ENCODE data around the gene LANCL2.

LANCL2 gene

DNA sequence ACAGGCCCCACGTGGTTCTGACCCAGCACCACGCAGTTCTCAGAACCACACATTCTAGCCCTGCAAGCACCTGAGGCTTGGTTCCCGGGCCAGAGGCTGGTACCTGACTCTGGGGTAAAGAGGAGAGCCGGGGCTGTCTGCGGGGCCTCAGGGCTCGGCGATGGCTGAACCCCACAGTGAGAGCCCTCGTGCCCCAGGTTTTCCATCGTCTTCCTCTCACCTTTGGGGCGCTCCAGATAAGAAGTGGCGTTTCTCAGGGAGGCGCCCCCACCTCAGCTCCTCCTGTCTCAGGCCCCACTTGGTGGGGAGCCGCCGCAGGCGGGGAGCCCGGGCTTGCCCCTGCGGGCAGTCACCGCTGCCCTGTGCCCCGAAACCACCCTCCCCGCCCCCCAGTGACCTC lies 2.2 kb upstream of the LANCL2 start:
- Histone ChIP-seq H3K4me3 (ENCODE audit: extremely low read depth, insufficient read depth, low read length, poor library complexity, severe bottlenecking) (no peak overlapping the region), H3K4me1 (ENCODE audit: control insufficient read depth, insufficient read depth, low read length, poor library complexity, severe bottlenecking) (peaks cover 6% of the 10 kb centered on the region), H3K27ac (ENCODE audit: low read depth, low read length, severe bottlenecking) (no peak overlapping the region), H3K36me3 (ENCODE audit: control insufficient read depth, insufficient read depth, low read length) (peaks cover 3% of the 10 kb centered on the region), H3K9me3 (ENCODE audit: control insufficient read depth, low read length) (no peaks in the 10 kb centered on the region)
- 93 to 96% methylated on average over 12 of the region's 20 CpGs for WGBS, 2 experiments (ENCODE audit: insufficient coverage in 2 of 2)

GRCh38 chr7:55363386-55364170 lies 1.6 kb upstream of the LANCL2 start:
- Histone ChIP-seq H3K36me3 (ENCODE audit: control insufficient read depth, insufficient read depth, low read length) (peaks cover 6% of the 10 kb centered on the region), H3K4me3 (ENCODE audit: extremely low read depth, insufficient read depth, low read length, poor library complexity, severe bottlenecking) (no peak overlapping the region), H3K27ac (ENCODE audit: low read depth, low read length, severe bottlenecking) (no peak overlapping the region), H3K4me1 (ENCODE audit: control insufficient read depth, insufficient read depth, low read length, poor library complexity, severe bottlenecking) (peaks cover 6% of the 10 kb centered on the region), H3K9me3 (ENCODE audit: control insufficient read depth, low read length) (no peaks in the 10 kb centered on the region)
- WGBS, 2 experiments (ENCODE audit: insufficient coverage in 2 of 2) = 88 to 96% methylated on average over 21 of the region's 25 CpGs

DNA sequence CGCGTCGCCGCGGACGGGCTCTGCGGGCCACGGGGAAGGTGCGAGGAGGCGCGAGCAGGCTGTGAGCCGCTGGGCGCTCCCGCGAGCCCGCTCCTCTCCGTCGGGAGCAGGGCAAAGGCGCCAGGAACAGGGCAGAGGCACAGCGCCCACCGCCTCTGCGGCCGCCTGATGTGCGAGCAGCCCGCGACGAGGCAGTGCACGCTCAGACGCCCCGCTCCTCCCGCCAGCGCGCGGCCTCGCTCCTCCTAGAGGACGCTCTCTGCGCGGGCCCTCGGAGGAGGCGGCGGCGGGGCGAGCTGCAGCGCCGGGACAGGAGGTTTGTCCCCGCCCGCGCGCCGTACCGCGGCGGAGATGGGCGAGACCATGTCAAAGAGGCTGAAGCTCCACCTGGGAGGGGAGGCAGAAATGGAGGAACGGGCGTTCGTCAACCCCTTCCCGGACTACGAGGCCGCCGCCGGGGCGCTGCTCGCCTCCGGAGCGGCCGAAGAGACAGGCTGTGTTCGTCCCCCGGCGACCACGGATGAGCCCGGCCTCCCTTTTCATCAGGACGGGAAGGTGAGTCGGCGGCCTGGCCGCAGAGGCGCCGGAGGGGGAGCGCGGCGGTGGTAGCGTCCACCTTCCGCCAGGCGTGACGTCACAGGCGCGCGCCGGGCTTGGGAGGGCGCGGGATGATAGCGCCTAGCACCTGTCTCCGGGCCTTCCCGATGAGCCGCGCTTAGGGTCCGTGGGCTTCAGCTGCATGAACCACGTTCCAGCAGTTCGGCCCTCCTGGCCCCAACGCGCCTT lies 731 bp downstream of the LANCL2 start:
- H3K9me3 ChIP-seq (ENCODE audit: control insufficient read depth, low read length) = no peaks in the 10 kb centered on the region
- peaks cover 6% of the 10 kb centered on the region for H3K36me3 ChIP-seq (ENCODE audit: control insufficient read depth, insufficient read depth, low read length)
- H3K4me3 ChIP-seq (ENCODE audit: extremely low read depth, insufficient read depth, low read length, poor library complexity, severe bottlenecking) = peak overlapping the region; percentile 99
- WGBS, 2 experiments (ENCODE audit: insufficient coverage in 2 of 2) = 0% methylated on average over 77 to 89 of the region's 101 CpGs
- H3K27ac ChIP-seq (ENCODE audit: low read depth, low read length, severe bottlenecking) = peak overlapping the region; percentile 95
- peaks cover 6% of the 10 kb centered on the region for H3K4me1 ChIP-seq (ENCODE audit: control insufficient read depth, insufficient read depth, low read length, poor library complexity, severe bottlenecking)

DNA sequence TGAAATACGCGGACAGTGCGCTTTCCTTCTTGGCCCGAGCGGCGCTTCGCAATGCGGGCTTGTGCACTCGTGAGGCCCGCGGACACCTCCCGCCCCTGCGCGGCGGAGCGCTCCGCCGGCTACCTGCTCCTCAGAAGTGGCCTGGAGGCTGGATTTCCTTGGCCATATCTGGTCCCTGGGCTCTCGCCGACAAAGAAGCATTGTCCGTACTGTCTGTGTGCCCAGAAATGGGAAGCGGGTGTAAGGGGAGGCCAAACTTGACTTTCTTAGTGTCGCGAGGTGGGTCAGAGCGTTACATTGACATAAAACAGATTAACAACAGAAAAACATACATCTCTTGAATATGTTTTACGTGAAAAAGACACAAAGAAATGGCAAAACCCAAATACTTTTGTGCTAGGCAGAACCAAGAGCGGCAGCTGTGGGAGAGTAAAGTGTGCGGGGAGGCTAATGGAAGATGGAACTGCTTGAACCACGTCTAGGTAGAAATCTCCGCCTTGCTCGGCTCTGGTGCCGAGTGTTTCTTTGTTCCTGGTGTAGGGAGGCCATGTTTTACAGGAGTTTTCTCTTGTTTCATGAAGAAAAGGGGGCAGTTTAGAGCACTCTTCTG lies 1.4 kb downstream of the LANCL2 start:
- Histone ChIP-seq H3K9me3 (ENCODE audit: control insufficient read depth, low read length) (no peaks in the 10 kb centered on the region), H3K27ac (ENCODE audit: low read depth, low read length, severe bottlenecking) (peak overlapping the region; percentile 95), H3K4me3 (ENCODE audit: extremely low read depth, insufficient read depth, low read length, poor library complexity, severe bottlenecking) (peak overlapping the region; percentile 99), H3K36me3 (ENCODE audit: control insufficient read depth, insufficient read depth, low read length) (peaks cover 6% of the 10 kb centered on the region), H3K4me1 (ENCODE audit: control insufficient read depth, insufficient read depth, low read length, poor library complexity, severe bottlenecking) (peaks cover 6% of the 10 kb centered on the region)
- WGBS, 2 experiments (ENCODE audit: insufficient coverage in 2 of 2) = 1% methylated on average over 19 to 27 of the region's 32 CpGs

- peak overlapping the region; percentile 99 for H3K4me3 ChIP-seq (ENCODE audit: extremely low read depth, insufficient read depth, low read length, poor library complexity, severe bottlenecking)
- WGBS, 2 experiments (ENCODE audit: insufficient coverage in 2 of 2) = 95 to 96% methylated on average over 18 to 19 of the region's 19 CpGs
- H3K27ac ChIP-seq (ENCODE audit: low read depth, low read length, severe bottlenecking) = peak overlapping the region; percentile 95
- no peaks in the 10 kb centered on the region for H3K9me3 ChIP-seq (ENCODE audit: control insufficient read depth, low read length)
- H3K36me3 ChIP-seq (ENCODE audit: control insufficient read depth, insufficient read depth, low read length) = peaks cover 6% of the 10 kb centered on the region
- peaks cover 6% of the 10 kb centered on the region for H3K4me1 ChIP-seq (ENCODE audit: control insufficient read depth, insufficient read depth, low read length, poor library complexity, severe bottlenecking)
These were observed 2.2 kb downstream of the LANCL2 start for GRCh38 chr7:55367283-55367840.

GRCh38 chr7:55369427-55370400 lies 4.6 kb downstream of the LANCL2 start:
- Histone ChIP-seq H3K36me3 (ENCODE audit: control insufficient read depth, insufficient read depth, low read length) (peaks cover 6% of the 10 kb centered on the region), H3K4me1 (ENCODE audit: control insufficient read depth, insufficient read depth, low read length, poor library complexity, severe bottlenecking) (peaks cover 6% of the 10 kb centered on the region), H3K4me3 (ENCODE audit: extremely low read depth, insufficient read depth, low read length, poor library complexity, severe bottlenecking) (no peak overlapping the region), H3K27ac (ENCODE audit: low read depth, low read length, severe bottlenecking) (no peak overlapping the region), H3K9me3 (ENCODE audit: control insufficient read depth, low read length) (no peaks in the 10 kb centered on the region)
- 90 to 98% methylated on average over 5 to 6 of the region's 8 CpGs for WGBS, 2 experiments (ENCODE audit: insufficient coverage in 2 of 2)

DNA sequence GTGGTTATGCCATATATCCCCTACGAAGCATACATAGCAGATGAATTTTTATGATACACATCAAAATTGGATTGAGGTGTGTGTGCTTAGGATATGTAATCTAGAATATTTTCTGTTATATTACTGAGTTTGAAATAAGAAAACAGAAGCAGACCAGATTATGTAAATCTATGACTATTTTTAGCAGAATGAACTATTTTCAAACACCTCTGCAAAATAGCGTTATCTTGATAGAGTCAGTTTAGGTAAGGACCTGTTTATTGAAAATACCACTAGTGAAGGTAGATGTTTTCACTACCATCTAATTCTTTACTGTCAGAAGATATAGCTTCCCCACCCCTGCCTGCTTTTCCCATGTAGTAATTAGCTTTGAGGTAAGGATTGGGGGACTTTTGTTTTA lies 9.1 kb downstream of the LANCL2 start:
- Histone ChIP-seq H3K27ac (ENCODE audit: low read depth, low read length, severe bottlenecking) (no peak overlapping the region), H3K4me3 (ENCODE audit: extremely low read depth, insufficient read depth, low read length, poor library complexity, severe bottlenecking) (no peak overlapping the region), H3K4me1 (ENCODE audit: control insufficient read depth, insufficient read depth, low read length, poor library complexity, severe bottlenecking) (no peaks in the 10 kb centered on the region), H3K9me3 (ENCODE audit: control insufficient read depth, low read length) (no peaks in the 10 kb centered on the region), H3K36me3 (ENCODE audit: control insufficient read depth, insufficient read depth, low read length) (no peaks in the 10 kb centered on the region)
- WGBS, 2 experiments (ENCODE audit: insufficient coverage in 2 of 2) = no CpG with 5 or more reads among the region's 2 CpGs

DNA sequence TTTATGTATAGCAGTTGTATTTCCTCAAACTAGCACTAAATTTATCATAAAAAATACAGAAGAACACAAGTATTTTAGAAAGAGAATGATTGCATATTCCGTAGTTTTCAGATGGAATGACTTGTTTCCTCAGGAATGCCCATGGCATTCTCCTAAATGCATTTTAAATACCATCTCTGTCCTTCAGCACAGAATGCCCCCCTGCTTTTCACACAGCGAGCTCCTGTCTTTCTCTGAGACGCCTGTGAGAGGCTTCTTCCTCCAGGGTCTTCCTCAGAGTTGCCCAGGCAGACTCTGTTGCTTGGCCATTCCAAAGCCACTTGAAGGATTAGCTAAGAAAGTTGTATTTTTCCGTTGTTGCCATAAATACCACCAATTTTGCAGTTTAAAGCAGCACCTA lies 10.1 kb downstream of the LANCL2 start:
- H3K9me3 ChIP-seq (ENCODE audit: control insufficient read depth, low read length) = no peaks in the 10 kb centered on the region
- no peak overlapping the region for H3K27ac ChIP-seq (ENCODE audit: low read depth, low read length, severe bottlenecking)
- WGBS, 2 experiments (ENCODE audit: insufficient coverage in 2 of 2) = 67 to 80% methylated on average over 2 to 3 of the region's 4 CpGs
- no peaks in the 10 kb centered on the region for H3K36me3 ChIP-seq (ENCODE audit: control insufficient read depth, insufficient read depth, low read length)
- no peak overlapping the region for H3K4me3 ChIP-seq (ENCODE audit: extremely low read depth, insufficient read depth, low read length, poor library complexity, severe bottlenecking)
- no peaks in the 10 kb centered on the region for H3K4me1 ChIP-seq (ENCODE audit: control insufficient read depth, insufficient read depth, low read length, poor library complexity, severe bottlenecking)

DNA sequence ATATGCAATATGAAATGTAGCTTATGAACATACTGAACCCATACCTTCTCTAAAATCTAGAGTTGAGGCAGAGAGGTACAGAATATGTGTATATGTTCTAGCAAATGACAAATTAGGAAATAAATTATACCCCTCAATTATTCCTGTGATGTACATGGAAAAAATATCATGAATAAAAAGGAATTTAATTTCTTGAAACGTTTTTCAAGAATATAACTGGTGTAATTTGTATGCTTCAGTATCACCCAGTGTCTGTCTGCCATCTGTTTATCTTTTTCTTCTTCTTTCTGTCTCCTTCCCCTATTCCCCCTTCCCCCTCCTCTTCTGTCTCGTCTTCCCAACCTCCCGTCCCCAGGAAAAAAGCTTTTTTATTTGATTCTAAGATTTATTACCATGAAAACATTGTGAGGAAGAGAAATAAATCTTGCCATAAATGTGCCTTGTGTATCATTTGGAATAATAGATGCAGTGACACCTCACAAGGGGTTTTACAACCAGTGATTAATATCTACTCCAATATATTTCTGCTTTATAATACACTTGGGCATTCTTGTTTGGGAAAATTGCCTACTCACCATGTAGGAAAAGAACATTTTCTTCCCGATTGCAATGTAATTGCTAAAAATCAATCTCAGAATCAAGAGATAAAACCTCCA lies 12.2 kb downstream of the LANCL2 start:
- no peak overlapping the region for H3K4me3 ChIP-seq (ENCODE audit: extremely low read depth, insufficient read depth, low read length, poor library complexity, severe bottlenecking)
- no peaks in the 10 kb centered on the region for H3K36me3 ChIP-seq (ENCODE audit: control insufficient read depth, insufficient read depth, low read length)
- no peak overlapping the region for H3K27ac ChIP-seq (ENCODE audit: low read depth, low read length, severe bottlenecking)
- no peaks in the 10 kb centered on the region for H3K4me1 ChIP-seq (ENCODE audit: control insufficient read depth, insufficient read depth, low read length, poor library complexity, severe bottlenecking)
- WGBS, 2 experiments (ENCODE audit: insufficient coverage in 2 of 2) = no CpG with 5 or more reads among the region's 4 CpGs
- no peaks in the 10 kb centered on the region for H3K9me3 ChIP-seq (ENCODE audit: control insufficient read depth, low read length)
